ENCODE data around the gene VOPP1.

The VOPP1 gene

GRCh38 chr7:55441002-55441401 lies 131.3 kb downstream of the VOPP1 start:
- H3K9me2 ChIP-seq (replicated peaks; ENCODE audit: insufficient read depth, low read length), result no peaks in the 10 kb centered on the region
- no peaks in the 10 kb centered on the region for H3K9me3 ChIP-seq (replicated peaks; ENCODE audit: insufficient read depth, low read length)
- 0 out of 2 replicates have a peak, but pooled peaks cover 2% of the 10 kb centered on the region for H3F3A ChIP-seq (ENCODE audit: insufficient read depth, low read length)
- no peak for TF ChIP-seq CTCF (IDR thresholded peaks at IDR 0.05; ENCODE audit: low read length)
- no peak for TF ChIP-seq EZH2phosphoT487 (IDR thresholded peaks at IDR 0.05; ENCODE audit: low read length)
- TF ChIP-seq EZH2 (optimal IDR thresholded peaks at IDR 0.05; ENCODE audit: low read depth, low read length), result no peak
- no peak overlapping the region for H2AFZ ChIP-seq (ENCODE audit: low read length)
- H3K4me2 ChIP-seq (ENCODE audit: low read depth, low read length), result no peak overlapping the region
- no peaks in the 10 kb centered on the region for H3K36me3 ChIP-seq (replicated peaks; ENCODE audit: insufficient read depth, low read length)
- DNase-seq, result no peak
- no peaks in the 10 kb centered on the region for H4K20me1 ChIP-seq (ENCODE audit: insufficient read depth, low read length)
- H3K27me3 ChIP-seq (replicated peaks; ENCODE audit: insufficient read depth, low read length), result no peaks in the 10 kb centered on the region
- H3K4me1 ChIP-seq (ENCODE audit: low read length), result no peaks in the 10 kb centered on the region
- H3K79me2 ChIP-seq (ENCODE audit: low read length), result no peaks in the 10 kb centered on the region
- H3K4me3 ChIP-seq (ENCODE audit: low read length), result no peak overlapping the region
- H3K9ac ChIP-seq (ENCODE audit: low read length), result no peak overlapping the region
- H3K27ac ChIP-seq (ENCODE audit: low read length), result no peak overlapping the region

- Histone ChIP-seq H3K4me3 (ENCODE audit: low read length) (no peak overlapping the region), H3F3A (ENCODE audit: insufficient read depth, low read length) (0 out of 2 replicates have a peak, but pooled peaks cover 4% of the 10 kb centered on the region), H3K4me1 (ENCODE audit: low read length) (no peaks in the 10 kb centered on the region), H4K20me1 (ENCODE audit: insufficient read depth, low read length) (no peaks in the 10 kb centered on the region), H3K27ac (ENCODE audit: low read length) (no peak overlapping the region), H3K27me3 (replicated peaks; ENCODE audit: insufficient read depth, low read length) (no peaks in the 10 kb centered on the region), H3K4me2 (ENCODE audit: low read depth, low read length) (no peak overlapping the region), H3K9ac (ENCODE audit: low read length) (no peak overlapping the region), H2AFZ (ENCODE audit: low read length) (no peak overlapping the region), H3K36me3 (replicated peaks; ENCODE audit: insufficient read depth, low read length) (no peaks in the 10 kb centered on the region), H3K79me2 (ENCODE audit: low read length) (no peaks in the 10 kb centered on the region), H3K9me2 (replicated peaks; ENCODE audit: insufficient read depth, low read length) (no peaks in the 10 kb centered on the region), H3K9me3 (replicated peaks; ENCODE audit: insufficient read depth, low read length) (no peaks in the 10 kb centered on the region)
- no peak for DNase-seq
- TF ChIP-seq CTCF (IDR thresholded peaks at IDR 0.05; ENCODE audit: low read length) (no peak), EZH2 (optimal IDR thresholded peaks at IDR 0.05; ENCODE audit: low read depth, low read length) (no peak), EZH2phosphoT487 (IDR thresholded peaks at IDR 0.05; ENCODE audit: low read length) (no peak)
These were observed 132.1 kb downstream of the VOPP1 start for GRCh38 chr7:55440040-55440690.

GRCh38 chr7:55439627-55440026 lies 132.7 kb downstream of the VOPP1 start:
- no peaks in the 10 kb centered on the region for H3K4me1 ChIP-seq (ENCODE audit: low read length)
- no peaks in the 10 kb centered on the region for H3K79me2 ChIP-seq (ENCODE audit: low read length)
- H2AFZ ChIP-seq (ENCODE audit: low read length), result no peak overlapping the region
- H3F3A ChIP-seq (ENCODE audit: insufficient read depth, low read length), result 0 out of 2 replicates have a peak, but pooled peaks cover 4% of the 10 kb centered on the region
- no peak overlapping the region for H3K27ac ChIP-seq (ENCODE audit: low read length)
- no peak overlapping the region for H3K4me2 ChIP-seq (ENCODE audit: low read depth, low read length)
- no peak for DNase-seq
- H3K9ac ChIP-seq (ENCODE audit: low read length), result no peak overlapping the region
- no peaks in the 10 kb centered on the region for H3K9me2 ChIP-seq (replicated peaks; ENCODE audit: insufficient read depth, low read length)
- H3K27me3 ChIP-seq (replicated peaks; ENCODE audit: insufficient read depth, low read length), result no peaks in the 10 kb centered on the region
- no peak overlapping the region for H3K4me3 ChIP-seq (ENCODE audit: low read length)
- H4K20me1 ChIP-seq (ENCODE audit: insufficient read depth, low read length), result no peaks in the 10 kb centered on the region
- TF ChIP-seq EZH2 (optimal IDR thresholded peaks at IDR 0.05; ENCODE audit: low read depth, low read length), result no peak
- no peak for TF ChIP-seq EZH2phosphoT487 (IDR thresholded peaks at IDR 0.05; ENCODE audit: low read length)
- no peaks in the 10 kb centered on the region for H3K36me3 ChIP-seq (replicated peaks; ENCODE audit: insufficient read depth, low read length)
- H3K9me3 ChIP-seq (replicated peaks; ENCODE audit: insufficient read depth, low read length), result no peaks in the 10 kb centered on the region
